ENCODE measurements around the gene LGR5.

LGR5 gene

GRCh38 chr12:71439613-71440344, at the start of gene LGR5:
Gene LGR5 (plus strand): TSS chr12:71439798. CDS start chr12:71440081, 283 bp downstream.
- no peak for DNase-seq

GRCh38 chr12:71392521-71393145, 47.0 kb upstream of the LGR5 start:
- DNase-seq, result peak in 1 of 2 donors; percentile 20

GRCh38 chr12:71393625-71394024, 46.0 kb upstream of the LGR5 start:
- DNase-seq, result no peak

- DNase-seq, result no peak
Measured at GRCh38 chr12:71397433-71397954, 42.1 kb upstream of the LGR5 start.

GRCh38 chr12:71399197-71399596, 40.4 kb upstream of the LGR5 start:
- DNase-seq, result no peak

- no peak for DNase-seq
Measured at GRCh38 chr12:71400481-71400880, 39.1 kb upstream of the LGR5 start.

- DNase-seq, result no peak
Measured at GRCh38 chr12:71405884-71406283, 33.7 kb upstream of the LGR5 start.

- DNase-seq, result no peak
Measured at GRCh38 chr12:71407732-71408131, 31.9 kb upstream of the LGR5 start.

- no peak for DNase-seq
Measured at GRCh38 chr12:71410844-71411243, 28.8 kb upstream of the LGR5 start.

GRCh38 chr12:71411635-71412034, 28.0 kb upstream of the LGR5 start:
- DNase-seq, result no peak

- peak in 1 of 2 donors; percentile 60 for DNase-seq
Measured at GRCh38 chr12:71415336-71416231, 24.0 kb upstream of the LGR5 start.

GRCh38 chr12:71417181-71417580, 22.4 kb upstream of the LGR5 start:
- no peak for DNase-seq

- DNase-seq, result no peak
Measured at GRCh38 chr12:71420775-71421406, 18.7 kb upstream of the LGR5 start.

GRCh38 chr12:71425568-71426299, 13.9 kb upstream of the LGR5 start:
- no peak for DNase-seq

GRCh38 chr12:71426300-71427047, 13.1 kb upstream of the LGR5 start:
- DNase-seq, result no peak

- no peak for DNase-seq
Measured at GRCh38 chr12:71430756-71431155, 8.8 kb upstream of the LGR5 start.

GRCh38 chr12:71431991-71432390, 7.6 kb upstream of the LGR5 start:
- no peak for DNase-seq

- no peak for DNase-seq
Measured at GRCh38 chr12:71432936-71433335, 6.7 kb upstream of the LGR5 start.

GRCh38 chr12:71436696-71437095, 2.9 kb upstream of the LGR5 start:
- no peak for DNase-seq

GRCh38 chr12:71438670-71439361, 782 bp upstream of the LGR5 start:
- DNase-seq, result no peak

GRCh38 chr12:71439362-71439612, 311 bp upstream of the LGR5 start:
- DNase-seq, result no peak

Measured in CD4-positive, alpha-beta T cell treated with Interferon alpha-2 for 1 hour (primary cell).